Breast epithelium (tissue), 4 donors: ENCODE results near the gene MYCN. TPM values are rescaled to one million over a fixed set of nuclear protein-coding genes. Genes with fewer than 3 reads are reported as not detected.

Experiments used
- DNase-seq, 2 donors: peaks; one replicate each; pipeline ENCODE4 v3.0.0-alpha.2; 2019; ENCODE audit warnings: low spot score in 2 of 2
- H3K27ac ChIP-seq, 2 donors: fragments of 200-600 bp; sonication (generic) in 1 of 2; one replicate each; pipeline ENCODE4 v1.5.1; 2016 to 2019; ENCODE audit warnings: mild to moderate bottlenecking in 1 of 2
- H3K27me3 ChIP-seq, 2 donors: fragments of 200-600 bp; sonication (generic) in 1 of 2; one replicate each; pipeline versions ENCODE4 v1.5.1 to v1.6.0; 2017 to 2019; ENCODE audit warnings: control low read depth in 1 of 2, mild to moderate bottlenecking in 1 of 2
- H3K36me3 ChIP-seq: fragments of 200-600 bp; one replicate; pipeline ENCODE4 v1.5.1; 2019
- H3K4me1 ChIP-seq, 2 donors: fragments of 200-600 bp; sonication (generic); one replicate each; pipeline ENCODE4 v1.5.1; 2016 to 2019; ENCODE audit warnings: control low read depth in 1 of 2
- H3K4me3 ChIP-seq, 3 donors: fragments of 200-600 bp; sonication (generic); 1 replicate in 2 of 3; 2 replicates in 1 of 3; pipeline ENCODE4 v1.5.1; 2016 to 2019; ENCODE audit warnings: mild to moderate bottlenecking in 3 of 3, moderate library complexity in 2 of 3
- H3K9me3 ChIP-seq, 2 donors: fragments of 200-600 bp; sonication (generic) in 1 of 2; one replicate each; pipeline ENCODE4 v1.5.1; 2016 to 2019; ENCODE audit warnings: control low read depth in 1 of 2
- CTCF ChIP-seq, 3 donors: fragments of 450-650 bp; IDR thresholded peaks; one replicate each; pipeline ENCODE4 v1.5.1; 2016 to 2017; ENCODE audit warnings: antibody characterized with exemption in 3 of 3, mild to moderate bottlenecking in 3 of 3, moderate library complexity in 3 of 3
- POLR2A ChIP-seq: fragments of 450-650 bp; IDR thresholded peaks from one replicate; pipeline ENCODE4 v1.6.1; 2016; ENCODE audit warnings: antibody characterized with exemption, mild to moderate bottlenecking, moderate library complexity
- POLR2AphosphoS5 ChIP-seq, 3 donors: sonication (generic); formaldehyde crosslinking; IDR thresholded peaks; one replicate each; pipeline ENCODE4 v1.6.1; 2017; ENCODE audit warnings: antibody characterized with exemption in 3 of 3
- intact Hi-C: fragments of 100-400 bp; cut with DNase I; formaldehyde crosslinking; loops from one replicate; pipeline ENCODE4 v1.15.1; 2023; ENCODE audit warnings: low total_unique reads
- total RNA-seq, 3 donors: library from RNA; depleted of rRNA; stranded (reverse); fragments of >200 nt; gene quantifications; one replicate each; pipeline ENCODE4 v1.1.0, GENCODE V29; 2016

MYCN gene
- total RNA-seq, 3 donors from 2014 or later, result 0.32 to 0.98 (median 0.59) TPM

- Histone ChIP-seq H3K27me3 (peaks cover 3 to 32% of the 10 kb centered on the region in 2 donors), H3K4me1 (peaks cover 3 to 20% of the 10 kb centered on the region in 2 donors), H3K4me3 (peak overlapping the region; percentile 43 to 79 (median 54)), H3K27ac (peak overlapping the region in 1 of 2 donors; percentile 71), H3K9me3 (no peaks in the 10 kb centered on the region), H3K36me3 (no peaks in the 10 kb centered on the region)
- intact Hi-C loops, result loop anchor here (10.0 kb wide), 1 partner anchor 792 kb away; no protein-coding TSS in a partner anchor
- TF ChIP-seq CTCF (IDR thresholded peaks at IDR 0.05), result no peak
- no peak for TF ChIP-seq POLR2A
- TF ChIP-seq POLR2AphosphoS5 (IDR thresholded peaks at IDR 0.05), result no peak
- no peak for DNase-seq
These were observed 2.5 kb downstream of the MYCN start for GRCh38 chr2:15942711-15943345.

- Histone ChIP-seq H3K36me3 (no peaks in the 10 kb centered on the region), H3K9me3 (no peaks in the 10 kb centered on the region), H3K27me3 (peaks cover 3 to 27% of the 10 kb centered on the region in 2 donors), H3K27ac (no peak overlapping the region), H3K4me3 (peak overlapping the region in 2 of 3 donors; percentile 54 to 79), H3K4me1 (peaks cover 3 to 20% of the 10 kb centered on the region in 2 donors)
- DNase-seq, result no peak
- intact Hi-C loops, result loop anchor here (10.0 kb wide), 1 partner anchor 791 kb away; no protein-coding TSS in a partner anchor
- TF ChIP-seq POLR2A, result no peak
- no peak for TF ChIP-seq POLR2AphosphoS5 (IDR thresholded peaks at IDR 0.05)
- TF ChIP-seq CTCF (IDR thresholded peaks at IDR 0.05), result no peak
These were observed 3.3 kb downstream of the MYCN start for GRCh38 chr2:15943378-15944280.

- Histone ChIP-seq H3K9me3 (no peaks in the 10 kb centered on the region), H3K27me3 (peaks cover 3 to 20% of the 10 kb centered on the region in 2 donors), H3K27ac (no peak overlapping the region), H3K4me3 (no peak overlapping the region), H3K4me1 (peaks cover 3 to 20% of the 10 kb centered on the region in 2 donors), H3K36me3 (no peaks in the 10 kb centered on the region)
- DNase-seq, result no peak
- TF ChIP-seq POLR2A, result no peak
- no peak for TF ChIP-seq CTCF (IDR thresholded peaks at IDR 0.05)
- no peak for TF ChIP-seq POLR2AphosphoS5 (IDR thresholded peaks at IDR 0.05)
- intact Hi-C loops, result loop anchor here (10.0 kb wide), 1 partner anchor 790 kb away; no protein-coding TSS in a partner anchor
These were observed 4.1 kb downstream of the MYCN start for GRCh38 chr2:15944325-15945017.

GRCh38 chr2:15945909-15946705 lies 5.8 kb downstream of the MYCN start:
- DNase-seq, result no peak
- Histone ChIP-seq H3K36me3 (no peaks in the 10 kb centered on the region), H3K4me3 (no peak overlapping the region), H3K27me3 (peaks cover under 1 to 11% of the 10 kb centered on the region in 2 donors), H3K9me3 (no peaks in the 10 kb centered on the region), H3K4me1 (peaks cover 2 to 10% of the 10 kb centered on the region in 2 donors), H3K27ac (no peak overlapping the region)
- TF ChIP-seq POLR2AphosphoS5 (IDR thresholded peaks at IDR 0.05) (no peak), CTCF (IDR thresholded peaks at IDR 0.05) (no peak), POLR2A (no peak)
- intact Hi-C loops, result loop anchor here (10.0 kb wide), 1 partner anchor 789 kb away; no protein-coding TSS in a partner anchor
